Astrocyte of the cerebellum (primary cell): ENCODE measurements around the gene LASP1.
A peak's percentile ranks its signal among the peaks of the same experiment; 100 is the strongest.
"Not testable (repeated sequence)": the region's sequence is repeated elsewhere in the genome, so short reads cannot be mapped to it uniquely, and the experiment has no call there.

ENCODE experiments used
- DNase-seq: peaks from one replicate; pipeline ENCODE4 v3.0.0-alpha.2; 2011; ENCODE audit warnings: low read depth
- H3K4me3 ChIP-seq: 2 replicates; pipeline ENCODE4 v1.5.1; 2011; ENCODE audit warnings: mild to moderate bottlenecking, low read depth, low read length, moderate library complexity
- in situ Hi-C: cut with HindIII; loops from 2 replicates; pipeline ENCODE4 v1.10.0; 2017; ENCODE audit warnings: low sequenced_read_pairs
- TF ChIP-seq, protein P1 (sequence below): IDR thresholded peaks from 2 replicates; pipeline ENCODE4 v1.5.1; 2012; ENCODE audit warnings: low read length, low read depth, moderate library complexity, mild to moderate bottlenecking; ENCODE audit errors: missing control alignments

The LASP1 gene

DNA sequence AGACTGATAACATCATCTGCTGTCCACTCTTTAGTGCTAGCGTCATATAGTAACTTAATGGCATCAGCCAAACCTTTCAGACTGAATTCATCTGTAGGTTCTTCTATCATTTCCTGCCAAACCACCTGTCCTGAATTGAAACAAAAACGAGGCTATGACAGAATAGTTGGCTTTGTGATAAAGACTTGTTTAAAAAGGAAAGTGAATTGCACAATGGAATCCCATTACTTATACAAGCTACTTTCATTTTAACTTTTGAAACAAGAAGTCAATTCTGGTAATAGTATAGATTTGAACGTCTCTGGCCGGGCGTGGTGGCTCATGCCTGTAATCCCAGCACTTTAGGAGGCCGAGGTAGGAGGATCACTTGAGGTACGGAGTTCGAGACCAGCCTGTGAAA lies 73.7 kb downstream of the LASP1 start:
- TF ChIP-seq, protein P1, sequence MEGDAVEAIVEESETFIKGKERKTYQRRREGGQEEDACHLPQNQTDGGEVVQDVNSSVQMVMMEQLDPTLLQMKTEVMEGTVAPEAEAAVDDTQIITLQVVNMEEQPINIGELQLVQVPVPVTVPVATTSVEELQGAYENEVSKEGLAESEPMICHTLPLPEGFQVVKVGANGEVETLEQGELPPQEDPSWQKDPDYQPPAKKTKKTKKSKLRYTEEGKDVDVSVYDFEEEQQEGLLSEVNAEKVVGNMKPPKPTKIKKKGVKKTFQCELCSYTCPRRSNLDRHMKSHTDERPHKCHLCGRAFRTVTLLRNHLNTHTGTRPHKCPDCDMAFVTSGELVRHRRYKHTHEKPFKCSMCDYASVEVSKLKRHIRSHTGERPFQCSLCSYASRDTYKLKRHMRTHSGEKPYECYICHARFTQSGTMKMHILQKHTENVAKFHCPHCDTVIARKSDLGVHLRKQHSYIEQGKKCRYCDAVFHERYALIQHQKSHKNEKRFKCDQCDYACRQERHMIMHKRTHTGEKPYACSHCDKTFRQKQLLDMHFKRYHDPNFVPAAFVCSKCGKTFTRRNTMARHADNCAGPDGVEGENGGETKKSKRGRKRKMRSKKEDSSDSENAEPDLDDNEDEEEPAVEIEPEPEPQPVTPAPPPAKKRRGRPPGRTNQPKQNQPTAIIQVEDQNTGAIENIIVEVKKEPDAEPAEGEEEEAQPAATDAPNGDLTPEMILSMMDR: no peak
- no peak for DNase-seq
- in situ Hi-C loops: no loop called here
- H3K4me3 ChIP-seq: no peak overlapping the region

DNA sequence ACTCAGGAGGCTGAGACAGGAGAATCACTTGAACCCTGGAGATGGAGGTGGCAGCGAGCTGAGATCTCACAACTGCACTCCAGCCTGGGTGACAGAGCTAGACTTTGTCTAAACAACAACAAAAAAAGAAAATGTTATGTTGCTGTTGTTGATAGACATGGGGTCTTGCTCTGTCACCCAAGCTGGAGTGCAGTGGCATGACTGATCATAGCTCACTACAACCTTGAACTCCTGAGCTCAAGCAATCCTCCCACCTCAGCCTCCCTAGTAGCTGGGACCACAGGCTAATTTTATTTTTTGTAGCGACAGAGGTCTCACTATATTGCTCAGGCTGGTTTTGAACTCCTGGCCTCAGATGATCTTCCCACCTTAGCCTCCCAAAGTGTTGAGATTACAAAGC lies 77.3 kb downstream of the LASP1 start:
- in situ Hi-C loops: no loop called here
- TF ChIP-seq, protein P1: no peak
- no peak overlapping the region for H3K4me3 ChIP-seq
- DNase-seq: no peak

DNA sequence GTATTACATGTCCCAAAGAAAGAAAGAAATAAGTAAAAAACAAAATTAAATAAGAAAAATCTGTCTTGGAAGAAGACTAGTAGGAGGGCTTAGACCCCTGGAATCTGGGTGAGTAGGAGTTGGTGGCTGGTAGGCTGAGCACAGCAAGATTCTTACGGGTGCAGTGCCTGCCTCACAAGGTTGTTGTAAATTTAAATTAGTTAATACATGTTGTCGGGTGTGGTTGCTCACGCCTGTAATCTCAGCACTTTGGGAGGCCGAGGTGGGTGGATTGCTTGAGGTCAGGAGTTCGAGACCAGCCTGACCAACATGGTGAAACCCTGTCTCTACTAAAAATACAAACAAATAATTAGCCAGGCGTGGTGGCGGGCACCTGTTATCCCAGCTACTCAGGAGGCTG lies 83.9 kb downstream of the LASP1 start:
- DNase-seq, in situ Hi-C loops: not testable (repeated sequence)

DNA sequence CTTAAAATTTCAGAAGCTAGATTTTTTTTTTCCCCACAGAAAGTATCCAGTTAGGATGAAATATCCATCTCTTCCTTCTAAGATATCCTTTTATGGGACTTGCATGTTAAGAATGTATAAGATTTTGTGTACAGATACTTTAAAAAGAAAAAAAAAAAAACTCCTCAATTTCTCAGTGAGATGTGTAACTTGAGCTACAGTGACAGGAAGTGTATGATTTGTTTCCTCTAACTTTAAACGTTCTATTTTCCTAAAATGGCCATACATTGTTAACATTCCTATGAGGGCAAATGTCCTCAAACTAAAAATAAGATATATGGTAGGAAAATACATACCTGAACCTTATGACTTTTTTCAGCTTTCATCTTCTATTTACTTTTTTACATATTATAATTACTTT lies 88.5 kb downstream of the LASP1 start:
- no peak overlapping the region for H3K4me3 ChIP-seq
- in situ Hi-C loops: no loop called here
- TF ChIP-seq, protein P1: no peak
- no peak for DNase-seq

More for the DNA sequence above, 83.9 kb downstream of the LASP1 start:
- H3K4me3 ChIP-seq: not testable (repeated sequence)

DNA sequence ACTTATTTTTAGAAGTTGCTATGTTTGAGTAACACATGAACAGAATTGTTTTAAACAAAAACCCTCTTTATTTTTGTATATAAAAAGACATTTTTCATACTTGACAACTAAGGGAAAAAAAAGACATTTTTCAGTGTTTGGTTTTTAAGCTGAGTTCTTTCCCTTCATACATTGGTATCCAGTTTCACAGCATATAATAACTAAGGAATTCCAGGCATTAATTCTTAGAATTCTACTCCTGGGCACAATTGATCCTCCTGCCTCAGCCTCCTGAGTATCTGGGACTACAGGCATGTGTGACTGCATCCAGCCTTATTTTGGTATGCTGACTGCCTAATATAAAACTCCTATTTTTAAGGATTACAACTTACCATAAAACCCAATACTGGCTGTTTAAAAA lies 88.9 kb downstream of the LASP1 start:
- peak; percentile 8 for DNase-seq
- in situ Hi-C loops: no loop called here
- no peak overlapping the region for H3K4me3 ChIP-seq
- TF ChIP-seq, protein P1: no peak

DNA sequence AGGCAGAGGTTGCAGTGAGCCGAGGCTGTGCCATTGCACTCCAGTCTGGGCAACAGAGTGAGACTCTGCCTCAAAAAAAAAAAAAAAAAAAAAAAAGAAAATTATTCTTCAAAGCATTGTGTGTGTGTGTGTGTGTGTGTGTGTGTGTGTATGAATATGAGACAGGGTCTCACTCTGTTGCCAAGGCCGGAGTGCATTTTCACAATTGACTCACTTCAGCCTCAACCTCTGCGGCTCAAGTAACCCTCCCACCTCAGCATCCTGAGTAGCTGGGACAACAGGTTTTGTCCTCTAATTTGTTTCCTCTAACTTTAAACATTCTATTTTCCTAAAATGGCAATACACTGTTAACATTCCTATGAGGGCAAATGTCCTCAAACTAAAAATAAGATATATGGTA lies 89.7 kb downstream of the LASP1 start:
- no peak overlapping the region for H3K4me3 ChIP-seq
- in situ Hi-C loops: no loop called here
- no peak for DNase-seq
- TF ChIP-seq, protein P1: no peak

DNA sequence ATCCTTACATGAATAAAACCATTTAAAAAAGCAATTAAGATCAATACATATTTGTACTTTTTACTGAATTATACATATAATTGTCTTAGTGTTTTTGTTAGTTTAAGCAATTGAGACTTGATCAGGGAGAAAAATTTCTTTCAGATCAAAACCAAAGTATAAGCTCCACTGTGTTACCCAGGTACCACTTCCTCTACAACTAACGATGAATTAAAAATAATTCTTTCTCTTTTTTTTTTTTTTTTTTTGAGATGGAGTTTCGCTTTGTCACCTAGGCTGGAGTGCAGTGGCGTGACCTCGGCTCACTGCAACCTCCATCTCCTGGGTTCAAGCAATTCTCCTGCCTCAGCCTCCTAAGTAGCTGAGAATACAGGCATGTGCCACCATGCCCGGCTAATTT lies 90.5 kb downstream of the LASP1 start:
- no peak overlapping the region for H3K4me3 ChIP-seq
- in situ Hi-C loops: no loop called here
- TF ChIP-seq, protein P1: no peak
- DNase-seq: no peak
